PC-3 (cell line): ENCODE data around the gene ANKRD37.

ENCODE experiments used
- EZH2 ChIP-seq: fragments of 300-600 bp; sonication (generic); IDR thresholded peaks from one replicate; pipeline ENCODE4 v1.6.1; 2017; ENCODE audit warnings: antibody characterized with exemption, mild to moderate bottlenecking, low read length; ENCODE audit not compliant: unreplicated experiment
- EZH2phosphoT487 ChIP-seq: fragments of 300-600 bp; sonication (generic); IDR thresholded peaks from 2 replicates; pipeline ENCODE4 v1.6.1; 2018; ENCODE audit warnings: mild to moderate bottlenecking, antibody characterized with exemption, low read length, borderline replicate concordance
- TF ChIP-seq, protein P1 (sequence below): fragments of 300-600 bp; sonication (generic); conservative IDR thresholded peaks from 2 replicates; pipeline ENCODE4 v1.5.1; 2017; ENCODE audit warnings: antibody characterized with exemption, low read depth, mild to moderate bottlenecking, low read length

DNA sequence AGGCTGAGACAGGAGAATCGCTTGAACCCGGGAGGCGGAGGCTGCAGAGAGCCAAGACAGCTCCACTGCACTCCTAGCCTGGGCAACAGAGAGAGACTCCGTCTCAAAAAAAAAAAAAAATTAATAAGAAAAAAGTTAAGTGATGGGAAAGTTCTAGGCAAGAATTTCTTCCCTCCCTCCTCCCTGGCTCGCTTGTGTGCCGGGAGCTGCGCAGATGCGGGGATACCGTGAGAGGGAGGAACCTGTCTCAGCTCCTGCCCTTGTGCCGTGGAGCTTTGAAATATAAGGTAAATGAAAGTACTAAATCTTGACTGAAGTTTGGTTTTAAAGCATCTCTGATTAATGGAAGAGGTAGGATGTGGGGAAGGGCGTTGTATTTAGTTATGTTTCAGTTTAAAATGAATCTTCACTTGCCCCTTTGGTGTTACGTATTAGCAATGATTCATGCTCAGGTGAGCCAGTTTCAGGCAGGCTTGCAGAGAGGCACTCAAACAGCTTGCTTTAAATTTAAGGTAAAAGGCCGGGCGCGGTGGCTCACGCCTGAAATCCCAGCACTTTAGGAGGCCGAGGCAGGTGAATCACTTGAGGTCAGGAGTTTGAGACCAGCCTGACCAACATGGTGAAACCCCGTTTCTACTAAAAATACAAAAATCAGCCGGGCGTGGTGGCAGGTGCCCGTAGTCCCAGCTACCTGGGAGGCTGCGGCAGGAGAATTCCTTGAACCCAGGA is 30.5 kb downstream of the ANKRD37 start:
- TF ChIP-seq, protein P1, sequence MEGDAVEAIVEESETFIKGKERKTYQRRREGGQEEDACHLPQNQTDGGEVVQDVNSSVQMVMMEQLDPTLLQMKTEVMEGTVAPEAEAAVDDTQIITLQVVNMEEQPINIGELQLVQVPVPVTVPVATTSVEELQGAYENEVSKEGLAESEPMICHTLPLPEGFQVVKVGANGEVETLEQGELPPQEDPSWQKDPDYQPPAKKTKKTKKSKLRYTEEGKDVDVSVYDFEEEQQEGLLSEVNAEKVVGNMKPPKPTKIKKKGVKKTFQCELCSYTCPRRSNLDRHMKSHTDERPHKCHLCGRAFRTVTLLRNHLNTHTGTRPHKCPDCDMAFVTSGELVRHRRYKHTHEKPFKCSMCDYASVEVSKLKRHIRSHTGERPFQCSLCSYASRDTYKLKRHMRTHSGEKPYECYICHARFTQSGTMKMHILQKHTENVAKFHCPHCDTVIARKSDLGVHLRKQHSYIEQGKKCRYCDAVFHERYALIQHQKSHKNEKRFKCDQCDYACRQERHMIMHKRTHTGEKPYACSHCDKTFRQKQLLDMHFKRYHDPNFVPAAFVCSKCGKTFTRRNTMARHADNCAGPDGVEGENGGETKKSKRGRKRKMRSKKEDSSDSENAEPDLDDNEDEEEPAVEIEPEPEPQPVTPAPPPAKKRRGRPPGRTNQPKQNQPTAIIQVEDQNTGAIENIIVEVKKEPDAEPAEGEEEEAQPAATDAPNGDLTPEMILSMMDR, result no peak
- no peak for TF ChIP-seq EZH2
- no peak for TF ChIP-seq EZH2phosphoT487
